Subcutaneous adipose tissue (tissue), 4 donors: Measurements from ENCODE around the gene MMP20. TPM values are rescaled to one million over a fixed set of nuclear protein-coding genes. Genes with fewer than 3 reads are reported as not detected.

Source experiments
- total RNA-seq, 4 donors: library from RNA; depleted of rRNA; stranded (reverse); fragments of >200 nt; gene quantifications; one replicate each; pipeline ENCODE4 v1.1.0, GENCODE V29; 2016
- TF ChIP-seq, protein P1 (sequence below): fragments of 450-650 bp; IDR thresholded peaks from one replicate; pipeline ENCODE4 v1.5.1; 2016; ENCODE audit warnings: low read depth, mild to moderate bottlenecking, control low read depth, antibody characterized with exemption, moderate library complexity

MMP20 gene
- total RNA-seq, 4 donors from 2014 or later: not detected

GRCh38 chr11:102555091-102555490 is 70.0 kb downstream of the MMP20 start:
- TF ChIP-seq, protein P1, sequence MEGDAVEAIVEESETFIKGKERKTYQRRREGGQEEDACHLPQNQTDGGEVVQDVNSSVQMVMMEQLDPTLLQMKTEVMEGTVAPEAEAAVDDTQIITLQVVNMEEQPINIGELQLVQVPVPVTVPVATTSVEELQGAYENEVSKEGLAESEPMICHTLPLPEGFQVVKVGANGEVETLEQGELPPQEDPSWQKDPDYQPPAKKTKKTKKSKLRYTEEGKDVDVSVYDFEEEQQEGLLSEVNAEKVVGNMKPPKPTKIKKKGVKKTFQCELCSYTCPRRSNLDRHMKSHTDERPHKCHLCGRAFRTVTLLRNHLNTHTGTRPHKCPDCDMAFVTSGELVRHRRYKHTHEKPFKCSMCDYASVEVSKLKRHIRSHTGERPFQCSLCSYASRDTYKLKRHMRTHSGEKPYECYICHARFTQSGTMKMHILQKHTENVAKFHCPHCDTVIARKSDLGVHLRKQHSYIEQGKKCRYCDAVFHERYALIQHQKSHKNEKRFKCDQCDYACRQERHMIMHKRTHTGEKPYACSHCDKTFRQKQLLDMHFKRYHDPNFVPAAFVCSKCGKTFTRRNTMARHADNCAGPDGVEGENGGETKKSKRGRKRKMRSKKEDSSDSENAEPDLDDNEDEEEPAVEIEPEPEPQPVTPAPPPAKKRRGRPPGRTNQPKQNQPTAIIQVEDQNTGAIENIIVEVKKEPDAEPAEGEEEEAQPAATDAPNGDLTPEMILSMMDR: no peak

DNA sequence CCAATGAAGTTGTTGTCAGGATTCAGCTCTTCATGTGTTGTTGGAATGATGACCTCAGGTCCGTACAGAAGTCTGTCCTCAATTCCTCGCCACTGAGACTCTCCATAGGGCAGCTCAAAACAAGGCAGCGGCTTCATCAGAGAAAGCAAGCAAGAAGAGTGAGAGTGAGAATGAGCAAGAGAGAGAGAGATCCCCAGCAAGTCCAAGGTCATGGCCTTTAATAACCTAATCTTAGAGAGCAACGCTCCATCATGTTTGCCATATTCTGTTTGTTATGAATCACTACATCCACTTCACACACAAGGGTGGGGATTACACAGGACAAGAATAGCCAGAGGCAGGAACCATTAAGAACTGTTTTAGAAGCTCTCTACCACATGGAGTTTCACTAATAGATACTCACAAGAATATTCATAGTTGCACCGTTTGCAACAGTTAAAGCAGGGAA is 71.3 kb downstream of the MMP20 start:
- TF ChIP-seq, protein P1: no peak

GRCh38 chr11:102552447-102553194 is 72.5 kb downstream of the MMP20 start:
- TF ChIP-seq, protein P1: no peak

DNA sequence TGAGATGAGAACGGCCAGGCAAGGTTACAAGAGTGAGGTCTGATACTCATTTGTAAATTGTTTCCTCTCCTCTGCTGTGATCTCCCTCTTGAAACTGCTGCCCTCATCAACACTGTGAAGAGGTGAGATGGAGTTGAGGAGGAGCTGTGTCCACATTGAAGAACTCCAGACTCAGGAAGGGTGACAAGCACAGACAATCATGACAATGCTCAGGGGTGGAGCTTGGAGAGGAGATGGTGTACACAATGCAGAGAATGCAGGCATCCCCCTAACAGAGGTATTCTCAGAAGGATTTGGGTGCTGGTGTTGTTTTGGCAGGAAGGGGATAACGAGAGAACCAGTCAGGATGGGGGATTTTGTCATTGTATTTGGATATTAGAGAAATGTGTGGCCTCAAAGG is 73.1 kb downstream of the MMP20 start:
- TF ChIP-seq, protein P1: no peak

DNA sequence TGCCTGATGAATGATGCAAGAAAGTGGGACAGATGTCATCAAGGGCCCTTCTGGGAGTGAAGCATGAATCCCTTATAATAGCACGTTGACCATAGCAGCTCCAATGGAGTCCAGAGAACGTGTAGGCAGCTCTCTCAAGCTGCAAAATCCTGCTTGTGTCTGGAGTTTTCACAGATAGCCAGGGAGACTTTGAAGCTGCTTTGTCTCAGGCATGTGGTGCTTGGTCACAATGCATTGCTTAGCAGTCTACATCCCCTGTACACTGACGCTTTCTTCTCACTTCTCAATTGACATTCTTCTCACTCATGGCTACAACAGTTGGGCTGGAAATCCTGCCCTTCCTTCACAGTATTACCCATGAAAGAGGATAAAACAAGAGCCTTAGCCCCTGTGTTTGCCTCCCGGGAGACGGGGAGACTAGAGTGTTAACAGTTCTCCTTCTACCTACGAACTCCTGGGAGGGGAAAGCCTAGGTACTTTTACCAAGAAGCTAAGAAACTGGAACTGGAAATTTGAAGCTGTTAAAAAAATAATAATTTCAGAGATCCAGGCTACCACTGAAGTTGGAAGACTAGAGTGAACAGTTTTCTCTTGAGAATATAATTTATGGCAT is 73.9 kb downstream of the MMP20 start:
- TF ChIP-seq, protein P1: no peak

DNA sequence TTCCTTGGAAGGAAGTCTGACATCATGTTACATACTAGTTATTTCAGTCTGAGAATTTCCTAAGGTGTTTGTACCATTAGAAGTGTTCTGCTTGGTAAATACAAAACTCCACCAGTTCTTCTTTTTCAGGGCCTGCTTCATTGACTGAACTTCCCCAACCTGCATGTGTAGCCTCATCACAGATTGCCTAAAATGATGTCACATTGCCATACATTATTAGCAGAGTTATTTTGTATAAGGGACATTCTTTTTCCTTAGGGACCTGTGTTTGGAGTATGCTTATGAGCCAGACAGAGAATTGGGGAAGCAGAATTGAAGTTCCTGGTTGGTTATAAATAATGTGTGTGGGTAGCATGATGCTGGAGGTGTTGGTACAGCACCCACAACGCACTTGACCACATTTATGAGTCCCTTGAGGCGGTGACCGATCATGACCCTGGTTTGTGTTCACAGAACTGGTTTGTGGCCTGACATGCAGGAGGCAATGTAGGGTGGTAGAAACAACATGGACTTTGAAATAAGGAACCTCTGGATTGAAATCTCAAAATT is 78.1 kb downstream of the MMP20 start:
- TF ChIP-seq, protein P1: no peak

- TF ChIP-seq, protein P1: no peak
These were observed 78.7 kb downstream of the MMP20 start for GRCh38 chr11:102546427-102546826.
